Ammon's horn (tissue), 1 donor: Measurements from ENCODE around the gene HELZ.
"Not testable (repeated sequence)": the region's sequence is repeated elsewhere in the genome, so short reads cannot be mapped to it uniquely, and the experiment has no call there.

Source experiments
- DNase-seq: peaks from one replicate; pipeline ENCODE4 v3.0.0-alpha.2; 2016; ENCODE audit warnings: low spot score

HELZ gene

DNA sequence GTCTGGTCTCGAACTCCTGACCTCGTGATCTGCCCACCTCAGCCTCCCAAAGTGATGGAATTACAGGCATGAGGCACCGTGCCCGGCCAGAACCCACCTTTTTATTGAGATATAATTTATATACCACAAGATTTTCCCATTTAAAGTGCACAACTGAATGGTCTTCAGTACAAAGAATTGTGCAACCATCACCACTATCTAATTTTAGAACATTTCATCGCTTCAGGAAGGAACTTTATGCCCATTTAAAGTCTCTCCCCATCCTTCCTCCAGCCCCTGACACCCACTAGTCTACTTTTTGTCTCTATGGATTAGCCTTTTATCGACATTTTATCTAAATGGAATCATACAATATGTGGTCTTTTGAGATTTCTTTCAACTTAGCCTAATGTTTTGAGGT, 25.4 kb upstream of the HELZ start:
- no peak for DNase-seq

DNA sequence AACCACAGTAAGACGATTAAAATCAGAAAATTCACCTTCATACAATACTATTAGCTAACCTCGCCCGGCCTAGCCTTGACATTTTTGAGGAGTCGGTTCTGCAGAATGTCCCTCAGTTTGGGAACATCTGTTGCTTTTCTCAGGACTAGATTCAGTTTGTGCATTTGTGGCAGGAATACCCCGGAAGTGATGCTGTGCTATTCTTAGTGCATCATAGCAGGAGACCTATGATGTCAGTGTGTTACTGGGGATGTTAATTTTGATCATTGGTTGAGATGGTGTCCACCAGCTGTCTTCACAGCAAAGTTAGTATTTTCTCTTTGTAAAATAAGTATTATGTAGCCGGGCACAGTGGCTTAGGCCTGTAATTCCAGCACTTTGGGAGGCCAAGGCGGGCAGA, 21.5 kb upstream of the HELZ start:
- no peak for DNase-seq

DNA sequence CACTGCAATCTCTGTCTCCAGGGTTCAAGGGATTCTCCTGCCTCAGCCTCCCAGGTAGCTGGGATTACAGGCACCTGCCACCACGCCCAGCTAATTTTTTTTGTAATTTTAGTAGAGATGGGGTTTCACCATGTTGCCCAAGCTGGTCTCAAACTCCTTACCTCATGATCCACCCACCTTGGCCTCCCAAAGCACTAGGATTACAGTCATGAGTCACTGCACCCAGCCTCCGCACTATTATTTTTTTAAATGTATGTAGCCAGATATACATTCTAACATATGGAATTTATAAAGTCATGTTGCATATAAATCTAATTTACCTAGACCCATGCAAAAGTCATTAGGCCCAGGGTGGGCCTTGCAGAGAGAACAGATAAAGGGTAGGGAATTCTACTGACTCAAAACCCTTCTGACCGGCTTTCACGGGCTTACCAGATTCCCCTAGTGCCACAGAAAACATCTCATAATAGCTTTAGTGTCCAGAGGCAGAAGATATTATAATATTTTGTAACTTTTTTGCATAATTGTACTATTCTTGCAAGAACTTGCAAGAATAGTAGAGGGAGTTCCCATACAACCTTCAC, 20.5 kb upstream of the HELZ start:
- DNase-seq = no peak

DNA sequence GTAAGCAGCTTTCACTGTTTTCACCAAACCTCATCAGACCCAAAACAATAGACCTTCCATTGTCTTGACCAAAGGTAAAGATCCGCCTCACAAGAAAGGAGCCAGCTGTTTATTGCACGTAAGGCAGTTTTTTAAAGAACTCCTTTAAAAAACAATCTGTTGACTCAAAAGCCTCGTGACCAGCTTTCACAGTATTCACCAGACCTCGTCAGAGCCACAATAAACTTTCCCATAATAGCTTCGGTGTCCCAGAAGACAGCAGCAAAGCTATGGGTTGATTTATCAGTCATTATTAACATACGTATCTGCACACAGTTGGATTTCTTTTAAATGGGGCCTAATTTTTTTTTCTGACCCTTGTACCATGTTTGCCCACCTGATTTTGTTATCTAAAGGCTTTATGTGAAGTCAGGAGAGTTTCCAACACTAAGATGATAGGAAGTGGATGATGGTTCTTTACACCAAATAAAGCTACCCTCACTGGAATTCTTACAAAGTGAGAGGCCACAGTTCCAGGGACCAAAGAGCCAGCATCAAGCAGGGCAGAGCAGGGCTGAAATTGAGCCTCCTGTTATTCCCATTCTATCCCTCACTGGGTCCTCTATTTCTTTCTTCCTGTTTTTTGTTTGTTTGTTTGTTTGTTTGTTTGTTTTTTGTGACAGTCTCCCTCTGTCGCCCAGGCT, 17.6 kb upstream of the HELZ start:
- no peak for DNase-seq

DNA sequence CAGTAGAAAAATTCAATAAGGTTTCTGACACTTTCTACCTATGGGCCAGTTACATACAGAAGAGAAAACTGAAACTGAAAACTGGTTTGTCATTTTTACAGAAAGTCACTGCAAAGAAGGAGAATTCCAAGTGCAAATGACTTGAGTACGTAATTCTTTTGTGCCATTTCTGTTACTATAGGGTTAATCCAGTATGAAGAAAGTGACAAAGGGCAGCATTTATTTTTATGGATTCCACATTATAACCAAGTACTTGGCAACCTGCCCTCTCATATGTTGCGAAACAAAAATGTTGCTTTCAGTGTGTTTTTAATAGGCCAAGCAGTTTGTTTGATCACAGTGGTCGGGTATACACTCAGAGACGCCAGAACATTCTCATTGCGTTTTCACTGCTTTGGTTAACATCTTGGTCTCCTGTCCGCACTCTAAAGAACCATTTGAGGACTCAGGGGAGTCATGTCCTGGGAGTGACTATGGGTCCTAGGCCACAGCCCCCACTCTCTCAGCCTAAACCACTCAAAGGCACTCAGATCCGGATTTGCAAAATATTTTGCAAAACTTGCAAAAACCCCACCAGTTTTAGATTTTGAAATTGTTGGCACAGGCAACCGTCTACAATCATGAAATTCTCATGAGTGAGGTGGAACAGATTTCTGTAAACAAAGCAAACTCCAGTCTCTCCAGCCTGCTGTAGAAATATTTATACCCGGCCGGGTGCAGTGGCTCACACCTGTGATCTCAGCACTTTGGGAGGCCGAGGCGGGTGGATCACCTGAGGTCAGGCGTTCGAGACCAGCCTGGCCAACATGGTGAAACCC, 15.4 kb upstream of the HELZ start:
- DNase-seq = no peak

DNA sequence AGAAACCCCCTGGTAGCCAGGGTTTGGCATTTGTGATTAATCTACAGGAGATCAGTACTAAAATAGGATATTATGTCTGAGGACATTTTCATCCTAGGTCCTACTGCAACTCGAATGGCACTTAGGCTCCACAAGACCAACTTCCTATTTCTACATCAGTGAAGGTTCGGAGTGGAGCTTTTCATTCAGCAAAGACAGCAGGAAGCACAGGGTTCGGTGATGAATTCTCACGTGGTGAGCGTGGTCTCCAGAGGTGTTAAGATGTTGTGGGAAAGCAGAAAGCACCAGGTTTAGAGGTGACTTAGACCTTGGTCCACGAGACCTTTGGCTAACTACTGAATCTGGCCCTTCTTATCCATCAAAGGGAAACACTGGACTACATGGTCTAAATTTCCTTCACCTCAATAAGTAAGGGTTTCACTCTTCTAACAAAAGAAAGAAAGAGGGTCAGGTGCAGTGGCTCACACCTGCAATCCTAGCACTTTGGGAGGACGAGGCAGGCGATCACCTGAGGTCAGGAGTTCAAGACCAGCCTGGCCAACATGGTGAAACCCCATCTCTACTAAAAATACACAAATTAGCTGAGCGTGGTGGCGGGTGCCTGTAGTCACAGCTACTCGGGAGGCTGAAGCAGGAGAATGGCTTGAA, 13.9 kb upstream of the HELZ start:
- peak; percentile 38 for DNase-seq

DNA sequence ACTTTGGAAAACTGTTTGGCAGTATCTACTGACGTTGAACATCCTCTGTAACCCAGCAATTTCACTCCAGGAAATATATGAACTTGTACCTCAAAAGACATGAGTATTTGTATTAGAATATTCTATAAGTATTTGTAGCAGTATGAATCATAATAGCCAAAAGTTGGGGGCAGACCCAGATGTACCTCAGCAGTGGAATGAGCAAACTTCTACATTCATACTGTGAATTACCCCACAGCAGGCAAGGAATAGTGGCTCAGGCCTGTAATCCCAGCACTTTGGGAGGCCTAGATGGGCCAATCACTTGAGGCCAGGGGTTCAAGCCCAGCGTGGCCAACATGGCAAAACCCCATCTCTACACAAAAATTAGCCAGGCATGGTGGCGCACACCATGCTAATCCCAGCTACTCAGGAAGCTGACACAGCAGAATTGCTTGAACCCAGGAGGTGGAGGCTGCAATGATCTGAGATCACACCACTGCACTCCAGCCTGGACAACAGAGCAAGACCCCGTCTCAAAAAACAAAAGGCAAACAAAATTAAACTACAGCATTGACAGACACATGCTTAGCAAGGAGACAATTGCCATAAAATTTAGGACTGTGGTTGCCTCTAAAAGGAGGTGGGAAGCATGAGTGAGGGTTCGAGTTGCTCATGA, 11.2 kb upstream of the HELZ start:
- DNase-seq = no peak

DNA sequence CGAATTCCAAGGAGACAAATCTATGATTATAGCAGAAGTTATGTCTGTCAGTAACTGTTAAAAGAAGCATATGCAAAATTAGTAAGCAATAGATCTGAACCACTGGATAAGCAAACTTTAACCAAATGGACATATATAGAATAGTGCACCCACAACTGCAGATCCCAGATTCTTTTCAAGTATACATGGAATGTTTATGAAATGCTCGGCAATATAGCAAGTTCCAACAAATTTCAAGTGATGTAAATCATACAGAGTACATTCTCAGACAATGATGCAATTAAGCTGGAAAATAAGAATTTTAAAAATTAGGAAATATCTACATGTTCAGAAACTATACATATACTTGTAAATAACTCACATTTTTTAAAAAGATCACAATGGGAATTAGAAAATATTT, 8.4 kb upstream of the HELZ start:
- no peak for DNase-seq

DNA sequence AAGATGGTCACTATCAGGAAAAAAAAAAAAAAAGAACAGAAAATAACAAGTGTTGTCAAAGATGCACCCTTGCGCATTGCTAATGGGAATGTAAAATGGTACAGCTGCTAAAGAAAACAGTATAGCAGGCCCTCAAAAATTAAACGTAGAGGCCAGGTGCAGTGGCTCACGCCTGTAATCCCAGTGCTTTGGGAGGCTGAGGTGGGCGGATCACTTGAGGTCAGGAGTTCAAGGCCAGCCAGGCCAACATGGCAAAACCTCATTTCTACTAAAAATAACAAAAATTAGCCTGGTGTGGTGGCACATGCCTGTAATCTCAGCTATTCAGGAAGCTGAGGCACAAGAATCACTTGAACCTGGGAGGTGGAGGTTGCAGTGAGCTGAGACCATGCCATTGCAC, 6.6 kb upstream of the HELZ start:
- DNase-seq = not testable (repeated sequence)

DNA sequence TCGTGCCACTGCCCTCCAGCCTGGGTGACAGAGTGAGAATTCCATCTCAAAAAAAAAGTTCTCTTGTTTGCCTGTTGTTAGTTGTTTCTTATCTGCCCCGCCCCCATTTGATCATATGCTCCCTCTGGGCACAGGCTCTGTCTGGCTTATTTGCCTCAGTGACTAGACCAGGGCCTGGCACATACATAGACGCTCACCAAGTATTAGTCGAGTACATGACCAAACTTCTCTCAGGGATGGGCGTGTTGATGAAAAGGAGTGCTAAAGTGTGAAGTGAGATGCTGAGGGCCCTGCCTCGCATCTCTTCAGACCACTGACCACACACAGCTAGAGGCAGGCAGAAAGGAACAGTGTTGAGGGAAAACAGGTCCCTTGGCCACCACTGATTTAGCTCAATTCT, 3.3 kb upstream of the HELZ start:
- no peak for DNase-seq

DNA sequence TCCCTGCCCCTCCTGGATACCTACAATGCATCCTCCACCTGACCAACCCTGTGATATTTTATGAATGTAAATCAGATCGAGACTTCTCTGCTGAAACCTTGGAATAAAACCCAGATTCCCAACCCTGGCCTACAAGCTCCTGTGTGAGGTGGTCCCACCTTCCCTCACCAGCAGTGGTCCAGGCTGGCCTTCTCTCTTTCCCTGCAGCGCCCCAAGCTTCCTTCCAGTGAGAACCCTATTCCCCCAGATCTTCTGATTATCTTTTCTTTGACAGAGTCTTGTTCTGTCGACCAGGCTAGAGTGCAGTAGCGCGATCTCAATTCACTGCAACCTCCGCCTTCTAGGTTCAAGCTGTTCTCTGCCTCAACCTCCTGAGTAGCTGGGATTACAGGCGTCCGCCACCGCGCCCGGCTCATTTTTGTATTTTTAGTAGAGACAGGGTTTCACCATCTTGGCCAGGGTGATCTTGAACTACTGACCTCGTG, 2.5 kb upstream of the HELZ start:
- no peak for DNase-seq

DNA sequence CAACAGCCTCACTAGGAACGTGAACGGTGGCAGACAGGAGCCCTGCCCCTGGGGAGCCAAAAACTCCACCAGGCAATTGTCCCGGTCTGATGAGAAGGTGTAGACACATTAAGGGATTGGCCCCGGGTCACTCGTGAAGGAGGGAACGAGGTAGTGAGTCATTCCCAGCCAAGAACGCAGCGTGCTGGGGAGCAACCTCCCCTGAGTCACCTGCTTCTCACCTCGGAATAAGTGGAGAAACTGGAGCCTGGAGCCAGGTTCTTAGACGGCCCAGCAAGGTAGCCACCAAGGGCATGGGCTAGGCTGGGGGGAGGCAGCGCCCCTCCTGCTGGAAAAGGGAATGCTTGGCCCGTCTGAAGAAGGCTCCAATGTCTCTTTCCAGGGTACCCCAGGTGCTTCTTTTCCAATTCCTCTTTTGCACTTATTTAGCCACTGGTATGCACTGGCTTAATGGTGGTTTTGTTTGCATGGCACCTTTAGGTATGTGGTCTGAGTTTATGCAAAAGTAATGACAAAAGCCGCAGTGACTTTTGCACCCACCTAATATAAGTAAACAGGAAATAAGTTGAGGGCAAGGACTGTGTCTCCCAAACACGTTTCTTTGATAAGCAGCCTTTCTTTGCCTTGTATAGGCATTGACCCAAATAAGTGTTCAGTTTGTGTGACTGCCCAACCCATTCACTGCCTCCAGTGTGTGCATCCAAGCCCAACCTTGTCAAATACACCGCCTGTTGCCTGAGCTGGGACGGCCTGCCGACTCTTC, 1.8 kb upstream of the HELZ start:
- DNase-seq = no peak

DNA sequence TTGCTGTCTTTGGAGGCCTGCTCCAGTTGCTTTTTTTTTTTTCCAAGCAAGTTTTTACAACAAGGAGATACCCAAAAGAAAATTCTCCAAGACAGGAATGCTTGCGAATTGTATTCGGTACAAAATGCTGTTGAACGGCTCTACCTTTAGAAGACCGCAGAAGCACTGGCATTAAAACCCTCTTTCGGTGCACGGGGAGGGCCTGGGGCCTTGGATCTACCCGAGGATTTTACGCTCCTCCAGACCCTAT, 1.3 kb upstream of the HELZ start:
- no peak for DNase-seq

DNA sequence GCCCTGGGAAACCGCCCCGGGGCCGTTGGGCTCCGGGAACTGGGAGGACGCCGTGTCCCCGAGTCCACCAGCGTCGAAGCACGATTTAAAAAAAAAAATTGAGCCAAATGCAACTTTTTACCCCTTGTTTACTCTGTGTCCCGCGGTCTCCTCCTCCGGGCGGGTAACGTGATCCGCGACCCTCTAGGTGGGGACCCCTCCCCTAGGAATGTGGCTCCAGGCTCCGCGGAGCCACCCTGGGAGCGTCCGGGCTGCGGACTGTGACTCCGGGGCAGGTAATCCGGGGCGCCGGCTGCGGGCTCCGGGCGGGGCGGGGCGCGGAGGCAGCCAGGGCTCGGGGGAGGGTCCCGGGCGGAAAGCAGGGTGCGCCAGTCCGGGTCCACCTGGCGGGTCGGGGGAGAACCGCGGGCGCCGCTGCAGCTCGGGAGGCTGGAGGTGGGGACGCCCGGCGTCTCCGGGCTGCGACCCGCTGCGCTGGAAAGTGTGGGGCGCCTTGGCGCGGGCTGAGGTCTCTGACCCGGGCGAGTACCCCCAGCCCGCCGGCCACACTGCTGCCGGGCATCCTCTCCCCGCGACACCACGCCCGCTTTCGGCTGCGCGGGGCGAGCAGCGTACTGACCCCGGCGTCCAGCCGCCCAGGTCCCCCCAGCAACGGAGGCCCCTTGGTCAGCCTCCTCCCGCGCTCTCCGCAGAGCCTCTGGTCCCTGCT, 852 bp upstream of the HELZ start:
- DNase-seq = no peak

DNA sequence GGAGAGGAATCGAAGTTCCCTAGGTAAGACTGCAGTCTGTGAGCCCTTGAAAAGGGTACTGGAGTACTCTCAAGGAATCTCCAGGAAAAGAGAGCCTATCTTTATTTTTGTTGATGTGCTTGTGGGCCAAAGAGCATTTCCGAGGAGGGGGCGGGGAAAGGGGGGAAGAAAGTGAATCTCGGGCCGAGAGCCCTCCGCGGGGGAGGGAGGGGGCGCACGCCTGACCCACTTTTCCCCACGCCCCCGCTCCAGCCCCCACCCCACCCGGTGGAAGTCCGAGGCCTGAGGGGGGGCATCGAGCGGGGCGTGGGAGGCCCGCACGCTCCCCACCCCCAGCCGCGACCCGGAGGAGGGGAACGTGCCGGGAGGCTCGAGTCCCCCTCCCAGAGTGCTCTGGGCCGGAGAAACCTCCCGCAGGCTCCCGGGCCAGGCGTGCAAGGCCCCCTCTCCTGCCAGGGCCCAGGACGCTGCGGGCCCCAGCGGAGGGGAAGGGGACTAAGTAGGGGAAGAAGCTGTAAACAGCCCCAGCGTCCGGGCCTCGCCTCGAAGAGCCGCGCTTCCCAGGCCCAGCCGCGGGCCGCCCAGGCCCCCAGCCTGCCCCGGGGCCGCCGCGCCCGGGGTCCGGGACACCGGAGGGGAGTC, 444 bp downstream of the HELZ start:
- no peak for DNase-seq

DNA sequence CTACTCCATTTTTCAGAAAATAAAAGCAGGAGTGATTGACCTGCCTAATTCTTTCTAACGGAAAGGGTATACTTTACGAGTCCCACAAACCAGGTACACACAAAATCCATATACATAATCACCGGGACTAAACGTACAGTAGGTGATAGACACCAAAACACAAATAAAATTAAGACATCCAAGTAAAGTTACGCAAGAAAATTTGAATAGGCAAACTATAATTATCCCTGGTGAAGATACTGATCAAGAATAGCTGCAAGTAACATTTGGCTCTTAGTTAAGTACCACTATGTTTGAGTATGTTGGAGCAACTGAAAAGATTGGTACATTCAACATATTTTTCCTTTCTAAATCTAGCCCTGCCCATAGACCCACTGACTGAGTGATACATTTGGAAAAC, 1.7 kb downstream of the HELZ start:
- no peak for DNase-seq

DNA sequence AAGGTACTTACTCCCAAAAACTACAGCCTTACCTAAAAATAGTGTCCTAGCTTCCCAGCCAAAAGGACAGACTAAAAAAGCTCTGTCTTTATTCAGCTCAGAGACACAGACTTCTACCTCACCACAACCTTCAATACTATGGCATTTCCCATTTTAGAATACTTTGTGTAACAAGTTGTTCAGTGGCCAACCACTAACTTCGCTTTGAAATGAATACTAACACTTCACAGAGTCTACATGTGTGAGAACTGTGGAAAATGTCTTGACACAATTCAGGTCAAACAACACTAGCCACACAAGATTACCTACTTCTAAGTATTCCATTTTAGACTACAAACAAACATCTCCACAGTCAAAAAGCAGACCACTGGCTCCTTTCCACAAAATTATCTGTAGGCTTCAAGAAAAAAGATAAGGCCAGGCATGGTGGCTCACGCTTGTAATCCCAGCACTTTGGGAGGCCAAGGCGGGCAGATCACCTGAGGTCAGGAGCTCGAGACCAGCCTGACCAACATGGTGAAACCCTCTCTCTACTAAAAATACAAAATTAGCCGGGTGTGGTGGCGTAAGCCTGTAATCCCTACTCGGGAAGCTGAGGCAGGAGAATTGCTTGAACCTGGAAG, 3.2 kb downstream of the HELZ start:
- no peak for DNase-seq

DNA sequence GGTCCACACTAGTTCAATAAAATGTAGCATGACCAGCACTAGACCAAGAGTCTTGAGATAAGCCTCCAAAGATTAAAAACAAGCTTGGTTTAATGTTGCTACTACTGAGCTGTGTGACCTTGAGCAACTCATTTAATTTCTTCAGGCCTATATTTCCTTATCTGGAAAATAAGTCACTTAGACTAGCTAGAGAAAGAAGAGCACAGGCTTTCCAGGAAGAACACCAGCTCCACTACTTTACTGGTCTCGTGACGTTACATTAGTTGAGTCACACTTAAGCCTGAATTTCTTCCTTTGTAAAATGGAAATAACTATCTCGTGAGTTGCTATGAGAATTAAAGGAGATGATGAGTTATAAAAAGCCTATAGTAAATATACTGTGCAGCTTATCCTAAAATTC, 5.4 kb downstream of the HELZ start:
- DNase-seq = no peak

DNA sequence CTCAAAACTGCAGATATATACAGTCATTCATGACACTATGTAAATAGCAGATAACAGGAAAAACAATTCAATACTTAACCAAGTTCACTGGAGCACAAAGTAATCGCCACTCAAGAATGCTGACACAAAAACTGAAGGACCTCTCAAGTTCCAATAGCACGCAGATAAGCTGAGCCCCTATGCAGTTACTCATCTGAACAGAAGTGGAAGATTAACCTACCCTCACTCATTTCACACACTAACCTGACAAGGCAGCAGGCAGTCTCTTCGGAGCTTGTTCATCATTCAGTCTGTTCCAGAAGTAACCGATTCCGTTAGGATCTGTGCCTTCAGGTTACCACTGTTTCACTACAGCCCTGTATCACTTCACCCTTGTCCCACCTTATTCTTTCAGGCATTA, 6.0 kb downstream of the HELZ start:
- no peak for DNase-seq

DNA sequence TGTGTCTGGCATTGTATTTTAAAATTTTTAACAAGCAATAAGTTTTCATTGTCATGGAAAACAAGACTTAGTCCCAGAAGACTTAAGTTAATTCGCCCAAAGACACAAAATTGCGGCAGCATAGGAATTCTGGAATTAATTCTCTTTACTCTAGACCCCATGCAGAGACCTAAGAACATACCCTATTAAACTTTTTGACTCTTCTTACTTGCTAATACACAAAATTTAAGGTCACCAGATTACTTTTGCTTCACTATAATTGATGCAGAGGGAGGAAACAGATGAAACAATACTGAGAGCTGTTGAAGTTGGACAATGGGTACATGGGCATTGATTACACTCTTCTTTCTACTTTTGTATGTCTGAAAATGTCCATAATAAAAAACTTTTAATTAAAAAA, 12.6 kb downstream of the HELZ start:
- no peak for DNase-seq
